HepG2 (cell line): ENCODE data around the gene PEAK3. TPM values are rescaled to one million over a fixed set of nuclear protein-coding genes. Genes with fewer than 3 reads are reported as not detected.

Experiments used
- CEBPZ ChIP-seq: IDR thresholded peaks from 2 replicates; pipeline ENCODE4 v1.6.1; 2012; ENCODE audit warnings: low read length, improper control_type of control experiment
- FOXA1 ChIP-seq, 2 experiments: fragments of 450-650 bp in 1 of 2; sonication (generic) in 1 of 2; formaldehyde crosslinking in 1 of 2; IDR thresholded peaks; 2 replicates each; pipeline versions ENCODE4 v1.4.0 to v1.6.1; 2016 to 2020; ENCODE audit warnings: missing genetic modification reagents in 1 of 2
- MAZ ChIP-seq, 2 experiments: sonication (generic) in 1 of 2; formaldehyde crosslinking in 1 of 2; IDR thresholded peaks; 2 replicates each; pipeline versions ENCODE4 v1.5.0 to v1.6.1; 2012 to 2020; ENCODE audit warnings: low read depth in 2 of 2, mild to moderate bottlenecking in 2 of 2, borderline replicate concordance in 1 of 2, improper control_type of control experiment in 1 of 2, low read length in 1 of 2, missing genetic modification reagents in 1 of 2, moderate library complexity in 1 of 2
- MBNL3 ChIP-seq: fragments of 250-450 bp; sonication (Bioruptor Pico); conservative IDR thresholded peaks from 2 replicates; pipeline ENCODE4 v1.8.0; 2022; ENCODE audit warnings: mild to moderate bottlenecking, inconsistent platforms
- NR1H2 ChIP-seq: sonication (generic); formaldehyde crosslinking; IDR thresholded peaks from 2 replicates; pipeline ENCODE4 v1.8.1; 2022; ENCODE audit warnings: low read depth, missing genetic modification reagents, borderline replicate concordance
- RFXANK ChIP-seq: IDR thresholded peaks from 2 replicates; pipeline ENCODE4 v1.6.1; 2016
- TFE3 ChIP-seq: IDR thresholded peaks from 2 replicates; pipeline ENCODE4 v1.6.1; 2016
- TOE1 ChIP-seq: sonication (generic); formaldehyde crosslinking; IDR thresholded peaks from 2 replicates; pipeline ENCODE4 v1.4.0; 2020; ENCODE audit warnings: mild to moderate bottlenecking, missing genetic modification reagents
- ZBTB7B ChIP-seq: sonication (generic); formaldehyde crosslinking; IDR thresholded peaks from 2 replicates; pipeline ENCODE4 v1.4.0; 2020; ENCODE audit warnings: missing genetic modification reagents
- ZNF274 ChIP-seq: sonication (generic); formaldehyde crosslinking; IDR thresholded peaks from 2 replicates; pipeline ENCODE4 v1.5.1; 2020; ENCODE audit warnings: mild to moderate bottlenecking, missing genetic modification reagents
- ZNF296 ChIP-seq: sonication (generic); formaldehyde crosslinking; conservative IDR thresholded peaks from 2 replicates; pipeline ENCODE4 v1.5.0; 2020; ENCODE audit warnings: mild to moderate bottlenecking, missing genetic modification reagents
- ZNF441 ChIP-seq: sonication (generic); formaldehyde crosslinking; IDR thresholded peaks from 2 replicates; pipeline ENCODE4 v1.7.0; 2021; ENCODE audit warnings: missing genetic modification reagents, borderline replicate concordance
- ZNF709 ChIP-seq: sonication (generic); formaldehyde crosslinking; IDR thresholded peaks from 2 replicates; pipeline ENCODE4 v1.5.0; 2020; ENCODE audit warnings: mild to moderate bottlenecking, missing genetic modification reagents
- polyA plus RNA-seq, 8 experiments: library from polyadenylated mRNA; depleted of rRNA in 3 of 8; stranded (reverse) in 7 of 8; unstranded in 1 of 8; fragments of >200 nt; fragmentation: Illumina TruSeq in 4 of 8; extraction: Trizol in 4 of 8; gene quantifications; 2 replicates each; pipeline versions ENCODE4 v1.2.1 to v1.2.3, GENCODE V29; 2011 to 2016; ENCODE audit warnings: low read depth in 4 of 8, missing spikeins in 1 of 8, mixed read lengths in 1 of 8; ENCODE audit not compliant: insufficient read depth in 1 of 8
- total RNA-seq, 5 experiments: library from RNA; depleted of rRNA; stranded (reverse); fragments of >200 nt; fragmentation: Illumina TruSeq; extraction: Trizol; gene quantifications; 2 replicates each; pipeline ENCODE4 v1.2.3, GENCODE V29; 2016; ENCODE audit warnings: low read depth in 1 of 5
- TF ChIP-seq, protein P1 (sequence below): sonication (generic); formaldehyde crosslinking; IDR thresholded peaks from 2 replicates; pipeline ENCODE4 v1.5.0; 2020; ENCODE audit warnings: mild to moderate bottlenecking, low read depth, missing genetic modification reagents, borderline replicate concordance
- TF ChIP-seq, protein P2 (sequence below): sonication (generic); formaldehyde crosslinking; IDR thresholded peaks from 2 replicates; pipeline ENCODE4 v1.4.0; 2020; ENCODE audit warnings: missing genetic modification reagents
- TF ChIP-seq, protein P3 (sequence below): sonication (generic); formaldehyde crosslinking; IDR thresholded peaks from 2 replicates; pipeline ENCODE4 v1.4.0; 2020; ENCODE audit warnings: missing genetic modification reagents, borderline replicate concordance

The PEAK3 gene
- total and polyA plus RNA-seq, 2 of the 13 experiments (the other 11 are each of a cell fraction or from before 2014, with no cell fraction given): not detected

DNA sequence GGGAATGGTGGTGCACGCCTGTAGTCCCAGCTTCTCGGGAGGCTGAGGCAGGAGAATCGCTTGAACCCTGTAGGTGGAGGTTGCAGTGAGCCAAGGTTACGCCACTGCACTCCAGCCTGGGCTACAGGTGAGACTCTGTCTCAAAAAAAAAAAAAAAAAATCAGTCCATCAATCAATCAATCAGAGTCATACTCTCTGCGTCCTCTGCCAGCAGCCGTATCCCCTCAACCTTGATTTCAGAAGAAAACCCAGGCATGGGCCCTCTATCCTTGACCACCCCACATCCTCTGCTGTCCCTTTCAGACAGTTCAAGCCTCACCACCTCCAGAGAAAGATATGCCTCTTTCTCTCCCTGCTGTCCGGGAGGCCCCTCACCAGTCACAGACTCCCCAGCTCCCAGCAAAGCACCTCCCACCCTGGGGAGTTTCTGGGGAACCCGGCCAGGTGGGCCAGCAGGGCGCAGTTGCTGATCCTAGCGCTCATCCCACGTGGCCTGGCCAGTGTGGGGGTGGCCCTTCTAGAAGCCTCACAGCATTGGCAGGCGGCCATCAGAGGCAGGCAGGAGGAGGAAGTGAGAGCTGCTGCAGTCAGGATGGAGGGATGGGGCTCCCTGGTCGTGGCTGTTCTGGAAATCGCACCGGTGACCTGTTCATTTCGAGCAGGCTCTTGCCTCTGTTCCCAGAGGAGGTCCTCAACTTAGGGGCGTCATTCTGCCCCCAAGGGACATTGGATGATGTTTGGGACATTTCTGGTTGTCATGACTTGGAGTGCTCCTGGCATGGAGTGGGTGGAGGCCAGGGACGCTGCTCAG, 15.6 kb downstream of the PEAK3 start (continued):
- TF ChIP-seq MAZ (IDR thresholded peaks at IDR 0.05; ENCODE audit: borderline replicate concordance, low read depth, low read length): no peak
- TF ChIP-seq MAZ (CRISPR knock-in tag; IDR thresholded peaks at IDR 0.05; ENCODE audit: low read depth): no peak
- TF ChIP-seq MBNL3: no peak
- no peak for TF ChIP-seq ZNF274 (CRISPR knock-in tag)
- TF ChIP-seq TOE1 (CRISPR knock-in tag): no peak
- peak; percentile 66 for TF ChIP-seq TFE3
- TF ChIP-seq ZNF296: no peak
- TF ChIP-seq, protein P1, sequence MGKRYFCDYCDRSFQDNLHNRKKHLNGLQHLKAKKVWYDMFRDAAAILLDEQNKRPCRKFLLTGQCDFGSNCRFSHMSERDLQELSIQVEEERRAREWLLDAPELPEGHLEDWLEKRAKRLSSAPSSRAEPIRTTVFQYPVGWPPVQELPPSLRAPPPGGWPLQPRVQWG (CRISPR knock-in tag): no peak
- TF ChIP-seq FOXA1 (IDR thresholded peaks at IDR 0.05): no peak
- TF ChIP-seq FOXA1 (CRISPR knock-in tag; IDR thresholded peaks at IDR 0.05): no peak
- no peak for TF ChIP-seq NR1H2
- TF ChIP-seq, protein P2, sequence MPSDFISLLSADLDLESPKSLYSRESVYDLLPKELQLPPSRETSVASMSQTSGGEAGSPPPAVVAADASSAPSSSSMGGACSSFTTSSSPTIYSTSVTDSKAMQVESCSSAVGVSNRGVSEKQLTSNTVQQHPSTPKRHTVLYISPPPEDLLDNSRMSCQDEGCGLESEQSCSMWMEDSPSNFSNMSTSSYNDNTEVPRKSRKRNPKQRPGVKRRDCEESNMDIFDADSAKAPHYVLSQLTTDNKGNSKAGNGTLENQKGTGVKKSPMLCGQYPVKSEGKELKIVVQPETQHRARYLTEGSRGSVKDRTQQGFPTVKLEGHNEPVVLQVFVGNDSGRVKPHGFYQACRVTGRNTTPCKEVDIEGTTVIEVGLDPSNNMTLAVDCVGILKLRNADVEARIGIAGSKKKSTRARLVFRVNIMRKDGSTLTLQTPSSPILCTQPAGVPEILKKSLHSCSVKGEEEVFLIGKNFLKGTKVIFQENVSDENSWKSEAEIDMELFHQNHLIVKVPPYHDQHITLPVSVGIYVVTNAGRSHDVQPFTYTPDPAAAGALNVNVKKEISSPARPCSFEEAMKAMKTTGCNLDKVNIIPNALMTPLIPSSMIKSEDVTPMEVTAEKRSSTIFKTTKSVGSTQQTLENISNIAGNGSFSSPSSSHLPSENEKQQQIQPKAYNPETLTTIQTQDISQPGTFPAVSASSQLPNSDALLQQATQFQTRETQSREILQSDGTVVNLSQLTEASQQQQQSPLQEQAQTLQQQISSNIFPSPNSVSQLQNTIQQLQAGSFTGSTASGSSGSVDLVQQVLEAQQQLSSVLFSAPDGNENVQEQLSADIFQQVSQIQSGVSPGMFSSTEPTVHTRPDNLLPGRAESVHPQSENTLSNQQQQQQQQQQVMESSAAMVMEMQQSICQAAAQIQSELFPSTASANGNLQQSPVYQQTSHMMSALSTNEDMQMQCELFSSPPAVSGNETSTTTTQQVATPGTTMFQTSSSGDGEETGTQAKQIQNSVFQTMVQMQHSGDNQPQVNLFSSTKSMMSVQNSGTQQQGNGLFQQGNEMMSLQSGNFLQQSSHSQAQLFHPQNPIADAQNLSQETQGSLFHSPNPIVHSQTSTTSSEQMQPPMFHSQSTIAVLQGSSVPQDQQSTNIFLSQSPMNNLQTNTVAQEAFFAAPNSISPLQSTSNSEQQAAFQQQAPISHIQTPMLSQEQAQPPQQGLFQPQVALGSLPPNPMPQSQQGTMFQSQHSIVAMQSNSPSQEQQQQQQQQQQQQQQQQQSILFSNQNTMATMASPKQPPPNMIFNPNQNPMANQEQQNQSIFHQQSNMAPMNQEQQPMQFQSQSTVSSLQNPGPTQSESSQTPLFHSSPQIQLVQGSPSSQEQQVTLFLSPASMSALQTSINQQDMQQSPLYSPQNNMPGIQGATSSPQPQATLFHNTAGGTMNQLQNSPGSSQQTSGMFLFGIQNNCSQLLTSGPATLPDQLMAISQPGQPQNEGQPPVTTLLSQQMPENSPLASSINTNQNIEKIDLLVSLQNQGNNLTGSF (CRISPR knock-in tag): no peak
- no peak for TF ChIP-seq ZNF709 (CRISPR knock-in tag)
- TF ChIP-seq CEBPZ: no peak
- no peak for TF ChIP-seq RFXANK
- no peak for TF ChIP-seq ZNF441 (CRISPR knock-in tag)
- TF ChIP-seq, protein P3, sequence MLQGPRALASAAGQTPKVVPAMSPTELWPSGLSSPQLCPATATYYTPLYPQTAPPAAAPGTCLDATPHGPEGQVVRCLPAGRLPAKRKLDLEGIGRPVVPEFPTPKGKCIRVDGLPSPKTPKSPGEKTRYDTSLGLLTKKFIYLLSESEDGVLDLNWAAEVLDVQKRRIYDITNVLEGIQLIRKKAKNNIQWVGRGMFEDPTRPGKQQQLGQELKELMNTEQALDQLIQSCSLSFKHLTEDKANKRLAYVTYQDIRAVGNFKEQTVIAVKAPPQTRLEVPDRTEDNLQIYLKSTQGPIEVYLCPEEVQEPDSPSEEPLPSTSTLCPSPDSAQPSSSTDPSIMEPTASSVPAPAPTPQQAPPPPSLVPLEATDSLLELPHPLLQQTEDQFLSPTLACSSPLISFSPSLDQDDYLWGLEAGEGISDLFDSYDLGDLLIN: no peak
- no peak for TF ChIP-seq ZBTB7B
